Fibroblast of lung (primary cell): ENCODE measurements around the gene DKKL1. TPM values are rescaled to one million over a fixed set of nuclear protein-coding genes. Genes with fewer than 3 reads are reported as not detected.

Experiments
- DNase-seq, 2 donors: peaks; one replicate each; pipeline versions ENCODE4 v3.0.0 to v3.0.0-alpha.2; 2010; ENCODE audit warnings: low read depth in 2 of 2
- H2AFZ ChIP-seq: 2 replicates; pipeline ENCODE4 v1.5.1; 2012; ENCODE audit warnings: low read length, control low read depth, inconsistent platforms
- H3K27ac ChIP-seq: 2 replicates; pipeline ENCODE4 v1.5.1; 2011; ENCODE audit warnings: low read length, control low read depth; ENCODE audit not compliant: insufficient read depth
- H3K27me3 ChIP-seq: 2 replicates; pipeline ENCODE4 v1.5.1; 2011; ENCODE audit warnings: mild to moderate bottlenecking, low read length; ENCODE audit not compliant: control insufficient read depth, insufficient read depth
- H3K36me3 ChIP-seq: 2 replicates; pipeline ENCODE4 v1.5.1; 2011; ENCODE audit warnings: low read length; ENCODE audit not compliant: control insufficient read depth, insufficient read depth
- H3K4me1 ChIP-seq: 2 replicates; pipeline ENCODE4 v1.5.1; 2011; ENCODE audit warnings: low read length; ENCODE audit not compliant: control insufficient read depth, insufficient read depth; ENCODE audit errors: extremely low read depth
- H3K4me2 ChIP-seq: 2 replicates; pipeline ENCODE4 v1.5.1; 2011; ENCODE audit warnings: low read length, control low read depth; ENCODE audit not compliant: insufficient read depth; ENCODE audit errors: extremely low read depth
- H3K4me3 ChIP-seq, 4 experiments: fragments of 200-600 bp in 1 of 4; sonication (generic) in 1 of 4; replicated peaks in 1 of 4; 2 replicates each; pipeline ENCODE4 v1.5.1; 2011 to 2016; ENCODE audit warnings: low read length in 4 of 4, low read depth in 3 of 4, mild to moderate bottlenecking in 3 of 4, control low read depth in 2 of 4, inconsistent platforms in 1 of 4, mixed read lengths in 1 of 4; ENCODE audit not compliant: insufficient read depth in 1 of 4; ENCODE audit errors: control extremely low read depth in 1 of 4
- H3K79me2 ChIP-seq: 2 replicates; pipeline ENCODE4 v1.5.1; 2012; ENCODE audit warnings: mild to moderate bottlenecking, low read length, inconsistent platforms; ENCODE audit not compliant: control insufficient read depth, insufficient read depth
- H3K9ac ChIP-seq: 2 replicates; pipeline ENCODE4 v1.5.1; 2011; ENCODE audit warnings: mild to moderate bottlenecking, low read length, control low read depth; ENCODE audit not compliant: insufficient read depth
- H3K9me3 ChIP-seq: 2 replicates; pipeline ENCODE4 v1.5.1; 2012; ENCODE audit warnings: low read depth, low read length; ENCODE audit not compliant: control insufficient read depth, insufficient read depth
- H4K20me1 ChIP-seq: 2 replicates; pipeline ENCODE4 v1.5.1; 2011; ENCODE audit warnings: low read length; ENCODE audit not compliant: control insufficient read depth, insufficient read depth; ENCODE audit errors: extremely low read depth
- CTCF ChIP-seq, 2 donors: IDR thresholded peaks in 1 of 2; conservative IDR thresholded peaks in 1 of 2; 1 replicate in 1 of 2; 2 replicates in 1 of 2; pipeline ENCODE4 v1.5.1; 2011 to 2012; ENCODE audit warnings: low read length in 2 of 2, control low read depth in 1 of 2, inconsistent platforms in 1 of 2, low read depth in 1 of 2, mild to moderate bottlenecking in 1 of 2
- EZH2 ChIP-seq: IDR thresholded peaks from 2 replicates; pipeline ENCODE4 v1.5.1; 2012; ENCODE audit warnings: low read length, control low read depth, mild to moderate bottlenecking; ENCODE audit errors: missing control alignments
- polyA plus RNA-seq, 2 donors: library from polyadenylated mRNA; depleted of rRNA in 1 of 2; stranded (reverse) in 1 of 2; unstranded in 1 of 2; fragments of >200 nt; gene quantifications; 2 replicates each; pipeline ENCODE4 v1.2.1, GENCODE V29; 2011 to 2012; ENCODE audit warnings: missing spikeins in 1 of 2
- total RNA-seq: library from RNA; depleted of rRNA; stranded (reverse); fragments of >200 nt; gene quantifications from 2 replicates; pipeline ENCODE4 v1.2.1, GENCODE V29; 2014

The DKKL1 gene
- total and polyA plus RNA-seq, 2 donors (not counting 1 experiment from before 2014, with no cell fraction given), result 0.19 TPM; not detected in 1

GRCh38 chr19:49419173-49419572 lies 55.5 kb downstream of the DKKL1 start:
- H3K27me3 ChIP-seq, result peaks cover 61% of the 10 kb centered on the region
- H4K20me1 ChIP-seq, result no peaks in the 10 kb centered on the region
- no peak for DNase-seq
- H3K27ac ChIP-seq, result no peak overlapping the region
- no peak overlapping the region for H3K9ac ChIP-seq
- H3K4me2 ChIP-seq, result no peak overlapping the region
- TF ChIP-seq EZH2, result no peak
- TF ChIP-seq CTCF (conservative IDR thresholded peaks at IDR 0.05 in 1 of 2, IDR thresholded peaks at IDR 0.05 in 1 of 2; ENCODE audit: low read depth in 1 of 2, low read length in 2 of 2), result no peak
- H2AFZ ChIP-seq, result no peak overlapping the region
- no peaks in the 10 kb centered on the region for H3K36me3 ChIP-seq
- no peak overlapping the region for H3K4me3 ChIP-seq
- H3K79me2 ChIP-seq, result no peaks in the 10 kb centered on the region
- no peaks in the 10 kb centered on the region for H3K9me3 ChIP-seq
- no peaks in the 10 kb centered on the region for H3K4me1 ChIP-seq

- H3K9ac ChIP-seq, result no peak overlapping the region
- no peaks in the 10 kb centered on the region for H3K36me3 ChIP-seq
- H3K27me3 ChIP-seq, result peaks cover 66% of the 10 kb centered on the region
- TF ChIP-seq EZH2, result no peak
- no peak for TF ChIP-seq CTCF (conservative IDR thresholded peaks at IDR 0.05 in 1 of 2, IDR thresholded peaks at IDR 0.05 in 1 of 2; ENCODE audit: low read depth in 1 of 2, low read length in 2 of 2)
- H3K4me2 ChIP-seq, result no peak overlapping the region
- H3K4me1 ChIP-seq, result no peaks in the 10 kb centered on the region
- no peaks in the 10 kb centered on the region for H4K20me1 ChIP-seq
- DNase-seq, result no peak
- no peaks in the 10 kb centered on the region for H3K9me3 ChIP-seq
- no peak overlapping the region for H3K4me3 ChIP-seq
- no peak overlapping the region for H2AFZ ChIP-seq
- H3K27ac ChIP-seq, result no peak overlapping the region
- no peaks in the 10 kb centered on the region for H3K79me2 ChIP-seq
Measured at GRCh38 chr19:49420227-49420626, 56.5 kb downstream of the DKKL1 start.

GRCh38 chr19:49421039-49421877 lies 57.6 kb downstream of the DKKL1 start:
- Histone ChIP-seq H3K4me2 (no peak overlapping the region), H3K27me3 (peaks cover 75% of the 10 kb centered on the region), H4K20me1 (no peaks in the 10 kb centered on the region), H2AFZ (no peak overlapping the region), H3K4me1 (no peaks in the 10 kb centered on the region), H3K36me3 (no peaks in the 10 kb centered on the region), H3K4me3 (no peak overlapping the region), H3K9me3 (no peaks in the 10 kb centered on the region), H3K27ac (no peak overlapping the region), H3K79me2 (no peaks in the 10 kb centered on the region), H3K9ac (no peak overlapping the region)
- DNase-seq, result peak; percentile 20 to 44
- TF ChIP-seq EZH2 (peak; percentile 72), CTCF (conservative IDR thresholded peaks at IDR 0.05 in 1 of 2, IDR thresholded peaks at IDR 0.05 in 1 of 2; ENCODE audit: low read depth in 1 of 2, low read length in 2 of 2) (no peak)
